DND-41 (cell line): Measurements from ENCODE around the gene ZDHHC17.

Source experiments
- EZH2 ChIP-seq: IDR thresholded peaks from 3 replicates; pipeline ENCODE4 v1.6.1; 2012; ENCODE audit warnings: borderline replicate concordance, low read depth, mild to moderate bottlenecking, moderate library complexity, low read length, inconsistent platforms; ENCODE audit not compliant: severe bottlenecking
- TF ChIP-seq, protein P1 (sequence below): IDR thresholded peaks from 2 replicates; pipeline ENCODE4 v1.5.1; 2012; ENCODE audit warnings: borderline replicate concordance, low read length, moderate library complexity, mild to moderate bottlenecking; ENCODE audit not compliant: poor library complexity, severe bottlenecking; ENCODE audit errors: extremely low read depth

DNA sequence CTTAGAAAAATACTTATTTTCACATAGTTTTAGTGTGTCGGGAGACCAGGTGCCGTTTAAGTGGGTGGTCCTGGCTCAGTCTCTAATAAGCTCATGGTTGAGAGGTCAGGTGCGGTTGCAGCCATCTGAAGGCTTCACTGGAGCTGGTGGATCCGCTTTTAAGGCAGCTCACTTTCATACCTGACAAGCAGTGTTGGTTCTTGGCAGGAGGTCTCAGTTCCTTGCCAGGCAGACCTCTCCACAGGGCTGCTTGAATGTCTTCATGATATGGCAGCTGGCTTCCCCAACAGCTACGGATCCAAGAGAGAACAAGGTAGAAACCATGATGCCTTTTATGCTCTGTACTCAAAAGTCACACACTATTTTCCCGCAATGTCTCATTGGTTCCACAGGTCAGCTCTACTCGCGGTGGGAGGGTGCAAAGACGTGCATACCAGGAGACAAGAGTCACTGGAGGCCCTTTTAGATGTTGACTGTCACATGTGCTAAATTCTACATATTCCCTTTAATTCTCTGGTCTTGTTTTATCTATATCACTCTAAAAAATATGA is 8.0 kb upstream of the ZDHHC17 start:
- TF ChIP-seq, protein P1, sequence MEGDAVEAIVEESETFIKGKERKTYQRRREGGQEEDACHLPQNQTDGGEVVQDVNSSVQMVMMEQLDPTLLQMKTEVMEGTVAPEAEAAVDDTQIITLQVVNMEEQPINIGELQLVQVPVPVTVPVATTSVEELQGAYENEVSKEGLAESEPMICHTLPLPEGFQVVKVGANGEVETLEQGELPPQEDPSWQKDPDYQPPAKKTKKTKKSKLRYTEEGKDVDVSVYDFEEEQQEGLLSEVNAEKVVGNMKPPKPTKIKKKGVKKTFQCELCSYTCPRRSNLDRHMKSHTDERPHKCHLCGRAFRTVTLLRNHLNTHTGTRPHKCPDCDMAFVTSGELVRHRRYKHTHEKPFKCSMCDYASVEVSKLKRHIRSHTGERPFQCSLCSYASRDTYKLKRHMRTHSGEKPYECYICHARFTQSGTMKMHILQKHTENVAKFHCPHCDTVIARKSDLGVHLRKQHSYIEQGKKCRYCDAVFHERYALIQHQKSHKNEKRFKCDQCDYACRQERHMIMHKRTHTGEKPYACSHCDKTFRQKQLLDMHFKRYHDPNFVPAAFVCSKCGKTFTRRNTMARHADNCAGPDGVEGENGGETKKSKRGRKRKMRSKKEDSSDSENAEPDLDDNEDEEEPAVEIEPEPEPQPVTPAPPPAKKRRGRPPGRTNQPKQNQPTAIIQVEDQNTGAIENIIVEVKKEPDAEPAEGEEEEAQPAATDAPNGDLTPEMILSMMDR = no peak
- TF ChIP-seq EZH2 = no peak
